T-helper 22 cell (primary cell): Measurements from ENCODE around the gene SECISBP2L.
"Not testable (repeated sequence)": the region's sequence is repeated elsewhere in the genome, so short reads cannot be mapped to it uniquely, and the experiment has no call there.

Experiments
- DNase-seq: peaks from one replicate; pipeline ENCODE4 v3.0.0-alpha.2; 2020; ENCODE audit warnings: low read depth

SECISBP2L gene

GRCh38 chr15:49046220-49047102 is at the start of gene SECISBP2L:
TSS of gene SECISBP2L (minus strand) at chr15:49046446. CDS start at chr15:49046299, 147 bp downstream.
- peak; percentile 86 for DNase-seq

GRCh38 chr15:49094923-49095322 is 48.7 kb upstream of the SECISBP2L start:
- DNase-seq, result no peak

- no peak for DNase-seq
Observed at GRCh38 chr15:49093252-49094105, 47.2 kb upstream of the SECISBP2L start.

- DNase-seq, result no peak
Observed at GRCh38 chr15:49088996-49089395, 42.8 kb upstream of the SECISBP2L start.

- DNase-seq, result no peak
Observed at GRCh38 chr15:49085696-49086459, 39.6 kb upstream of the SECISBP2L start.

- DNase-seq, result no peak
Observed at GRCh38 chr15:49084285-49084570, 38.0 kb upstream of the SECISBP2L start.

- no peak for DNase-seq
Observed at GRCh38 chr15:49083401-49084284, 37.4 kb upstream of the SECISBP2L start.

- no peak for DNase-seq
Observed at GRCh38 chr15:49082960-49083359, 36.7 kb upstream of the SECISBP2L start.

GRCh38 chr15:49079340-49080039 is 33.2 kb upstream of the SECISBP2L start:
- no peak for DNase-seq

- no peak for DNase-seq
Observed at GRCh38 chr15:49075881-49076280, 29.6 kb upstream of the SECISBP2L start.

GRCh38 chr15:49074589-49075287 is 28.5 kb upstream of the SECISBP2L start:
- DNase-seq, result not testable (repeated sequence)

GRCh38 chr15:49066372-49066771 is 20.1 kb upstream of the SECISBP2L start:
- DNase-seq, result no peak

- no peak for DNase-seq
Observed at GRCh38 chr15:49064884-49065283, 18.6 kb upstream of the SECISBP2L start.

- DNase-seq, result no peak
Observed at GRCh38 chr15:49064281-49064653, 18.0 kb upstream of the SECISBP2L start.

- no peak for DNase-seq
Observed at GRCh38 chr15:49063402-49064280, 17.4 kb upstream of the SECISBP2L start.

GRCh38 chr15:49062900-49063299 is 16.7 kb upstream of the SECISBP2L start:
- DNase-seq, result no peak

GRCh38 chr15:49060710-49061495 is 14.7 kb upstream of the SECISBP2L start:
- DNase-seq, result no peak

GRCh38 chr15:49059491-49059890 is 13.2 kb upstream of the SECISBP2L start:
- no peak for DNase-seq
